Measurements from ENCODE around the gene HIF3A.

GRCh38 chr19:46392837-46393236 is 96.0 kb downstream of the HIF3A start:
- no peak for TF ChIP-seq POLR2A (IDR thresholded peaks at IDR 0.05)
- TF ChIP-seq, protein P1, sequence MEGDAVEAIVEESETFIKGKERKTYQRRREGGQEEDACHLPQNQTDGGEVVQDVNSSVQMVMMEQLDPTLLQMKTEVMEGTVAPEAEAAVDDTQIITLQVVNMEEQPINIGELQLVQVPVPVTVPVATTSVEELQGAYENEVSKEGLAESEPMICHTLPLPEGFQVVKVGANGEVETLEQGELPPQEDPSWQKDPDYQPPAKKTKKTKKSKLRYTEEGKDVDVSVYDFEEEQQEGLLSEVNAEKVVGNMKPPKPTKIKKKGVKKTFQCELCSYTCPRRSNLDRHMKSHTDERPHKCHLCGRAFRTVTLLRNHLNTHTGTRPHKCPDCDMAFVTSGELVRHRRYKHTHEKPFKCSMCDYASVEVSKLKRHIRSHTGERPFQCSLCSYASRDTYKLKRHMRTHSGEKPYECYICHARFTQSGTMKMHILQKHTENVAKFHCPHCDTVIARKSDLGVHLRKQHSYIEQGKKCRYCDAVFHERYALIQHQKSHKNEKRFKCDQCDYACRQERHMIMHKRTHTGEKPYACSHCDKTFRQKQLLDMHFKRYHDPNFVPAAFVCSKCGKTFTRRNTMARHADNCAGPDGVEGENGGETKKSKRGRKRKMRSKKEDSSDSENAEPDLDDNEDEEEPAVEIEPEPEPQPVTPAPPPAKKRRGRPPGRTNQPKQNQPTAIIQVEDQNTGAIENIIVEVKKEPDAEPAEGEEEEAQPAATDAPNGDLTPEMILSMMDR (IDR thresholded peaks at IDR 0.05) = no peak

Measured in esophagus squamous epithelium (tissue), 4 donors.